ENCODE measurements around the gene TRPM3. TPM values are rescaled to one million over a fixed set of nuclear protein-coding genes. Genes with fewer than 3 reads are reported as not detected.

Gene TRPM3
- total and polyA plus RNA-seq, 4 donors, result 0.07 to 0.89 (median 0.67) TPM

DNA sequence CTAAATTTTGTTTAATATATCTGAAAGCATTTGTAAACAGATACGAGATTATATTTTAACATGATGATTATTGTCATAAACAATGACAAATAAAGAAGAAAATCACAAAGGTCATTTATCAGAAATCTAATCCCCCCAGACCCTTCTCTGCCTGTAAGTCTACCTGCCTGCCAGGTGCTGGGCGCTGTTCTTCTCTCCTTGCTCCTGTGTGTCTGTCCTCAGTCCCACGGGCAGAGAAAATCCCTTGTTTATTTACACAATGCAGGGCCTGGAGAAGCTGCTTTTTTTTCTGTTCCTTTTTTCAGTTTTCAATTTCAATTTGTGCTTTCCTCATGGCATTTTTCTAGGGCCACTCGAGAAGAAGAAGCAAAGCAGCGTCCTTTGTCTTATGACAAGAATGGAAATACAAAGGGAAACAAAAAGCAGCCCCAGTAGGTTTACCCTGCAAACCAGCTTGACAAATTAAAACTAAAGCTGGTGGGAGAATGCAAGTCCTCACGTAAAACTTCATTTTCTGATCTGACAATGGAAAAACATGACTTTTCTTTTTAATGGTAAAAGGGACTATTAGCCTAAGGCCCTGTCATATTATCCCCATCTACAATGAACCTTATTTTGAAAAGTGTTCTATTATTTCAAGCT, 424.6 kb downstream of the TRPM3 start:
- Histone ChIP-seq H3K4me1 (ENCODE audit: control insufficient read depth in 4 of 4, insufficient read depth in 4 of 4, low read length in 3 of 4) (no peaks in the 10 kb centered on the region), H3K27me3 (ENCODE audit: control insufficient read depth in 4 of 4, insufficient read depth in 4 of 4, low read length in 3 of 4) (no peaks in the 10 kb centered on the region), H3K9ac (ENCODE audit: low read depth in 1 of 2, low read length in 2 of 2) (no peak overlapping the region), H3K4me3 (ENCODE audit: low read depth in 1 of 3, low read length in 3 of 3) (no peak overlapping the region), H3K27ac (ENCODE audit: low read depth in 1 of 2, low read length in 2 of 2) (no peak overlapping the region), H3K9me3 (ENCODE audit: control insufficient read depth in 4 of 4, low read length in 3 of 4) (no peaks in the 10 kb centered on the region), H3K36me3 (ENCODE audit: control insufficient read depth in 4 of 4, insufficient read depth in 3 of 4, low read depth in 1 of 4, low read length in 3 of 4) (no peaks in the 10 kb centered on the region)
- TF ChIP-seq FOXA1 (IDR thresholded peaks at IDR 0.05) (no peak), ZBTB33 (IDR thresholded peaks at IDR 0.05) (no peak), RXRA (IDR thresholded peaks at IDR 0.05) (no peak), GABPA (IDR thresholded peaks at IDR 0.05 in 1 of 2, conservative IDR thresholded peaks at IDR 0.05 in 1 of 2) (no peak), FOXA2 (IDR thresholded peaks at IDR 0.05) (no peak), TAF1 (conservative IDR thresholded peaks at IDR 0.05) (no peak), EGR1 (IDR thresholded peaks at IDR 0.05; ENCODE audit: low read depth in 2 of 2) (no peak), SP1 (IDR thresholded peaks at IDR 0.05) (no peak), YY1 (IDR thresholded peaks at IDR 0.05) (no peak), JUND (IDR thresholded peaks at IDR 0.05) (no peak), MAX (IDR thresholded peaks at IDR 0.05) (no peak), CTCF (IDR thresholded peaks at IDR 0.05; ENCODE audit: low read depth, low read length, missing input control) (no peak)
- TF ChIP-seq, protein P1, sequence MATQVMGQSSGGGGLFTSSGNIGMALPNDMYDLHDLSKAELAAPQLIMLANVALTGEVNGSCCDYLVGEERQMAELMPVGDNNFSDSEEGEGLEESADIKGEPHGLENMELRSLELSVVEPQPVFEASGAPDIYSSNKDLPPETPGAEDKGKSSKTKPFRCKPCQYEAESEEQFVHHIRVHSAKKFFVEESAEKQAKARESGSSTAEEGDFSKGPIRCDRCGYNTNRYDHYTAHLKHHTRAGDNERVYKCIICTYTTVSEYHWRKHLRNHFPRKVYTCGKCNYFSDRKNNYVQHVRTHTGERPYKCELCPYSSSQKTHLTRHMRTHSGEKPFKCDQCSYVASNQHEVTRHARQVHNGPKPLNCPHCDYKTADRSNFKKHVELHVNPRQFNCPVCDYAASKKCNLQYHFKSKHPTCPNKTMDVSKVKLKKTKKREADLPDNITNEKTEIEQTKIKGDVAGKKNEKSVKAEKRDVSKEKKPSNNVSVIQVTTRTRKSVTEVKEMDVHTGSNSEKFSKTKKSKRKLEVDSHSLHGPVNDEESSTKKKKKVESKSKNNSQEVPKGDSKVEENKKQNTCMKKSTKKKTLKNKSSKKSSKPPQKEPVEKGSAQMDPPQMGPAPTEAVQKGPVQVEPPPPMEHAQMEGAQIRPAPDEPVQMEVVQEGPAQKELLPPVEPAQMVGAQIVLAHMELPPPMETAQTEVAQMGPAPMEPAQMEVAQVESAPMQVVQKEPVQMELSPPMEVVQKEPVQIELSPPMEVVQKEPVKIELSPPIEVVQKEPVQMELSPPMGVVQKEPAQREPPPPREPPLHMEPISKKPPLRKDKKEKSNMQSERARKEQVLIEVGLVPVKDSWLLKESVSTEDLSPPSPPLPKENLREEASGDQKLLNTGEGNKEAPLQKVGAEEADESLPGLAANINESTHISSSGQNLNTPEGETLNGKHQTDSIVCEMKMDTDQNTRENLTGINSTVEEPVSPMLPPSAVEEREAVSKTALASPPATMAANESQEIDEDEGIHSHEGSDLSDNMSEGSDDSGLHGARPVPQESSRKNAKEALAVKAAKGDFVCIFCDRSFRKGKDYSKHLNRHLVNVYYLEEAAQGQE (IDR thresholded peaks at IDR 0.05), result no peak
- DNase-seq (ENCODE audit: low spot score), result no peak
- 64% methylated on average over 6 of the region's 6 CpGs for WGBS

GRCh38 chr9:70694758-70695157, 426.7 kb downstream of the TRPM3 start:
- WGBS, result 94% methylated on average over 5 of the region's 5 CpGs
- DNase-seq (ENCODE audit: low spot score), result no peak
- Histone ChIP-seq H3K9ac (ENCODE audit: low read depth in 1 of 2, low read length in 2 of 2) (no peak overlapping the region), H3K27me3 (ENCODE audit: control insufficient read depth in 4 of 4, insufficient read depth in 4 of 4, low read length in 3 of 4) (no peaks in the 10 kb centered on the region), H3K36me3 (ENCODE audit: control insufficient read depth in 4 of 4, insufficient read depth in 3 of 4, low read depth in 1 of 4, low read length in 3 of 4) (no peaks in the 10 kb centered on the region), H3K4me3 (ENCODE audit: low read depth in 1 of 3, low read length in 3 of 3) (no peak overlapping the region), H3K9me3 (ENCODE audit: control insufficient read depth in 4 of 4, low read length in 3 of 4) (no peaks in the 10 kb centered on the region), H3K4me1 (ENCODE audit: control insufficient read depth in 4 of 4, insufficient read depth in 4 of 4, low read length in 3 of 4) (no peaks in the 10 kb centered on the region), H3K27ac (ENCODE audit: low read depth in 1 of 2, low read length in 2 of 2) (no peak overlapping the region)
- TF ChIP-seq, protein P1 (IDR thresholded peaks at IDR 0.05), result no peak
- TF ChIP-seq RXRA (IDR thresholded peaks at IDR 0.05), result no peak
- no peak for TF ChIP-seq FOXA2 (IDR thresholded peaks at IDR 0.05)
- TF ChIP-seq SP1 (IDR thresholded peaks at IDR 0.05), result no peak
- TF ChIP-seq YY1 (IDR thresholded peaks at IDR 0.05), result no peak
- TF ChIP-seq JUND (IDR thresholded peaks at IDR 0.05), result no peak
- no peak for TF ChIP-seq TAF1 (conservative IDR thresholded peaks at IDR 0.05)
- TF ChIP-seq HNF4A (conservative IDR thresholded peaks at IDR 0.05), result no peak

Data from liver (tissue), 9 donors.